T47D (cell line): ENCODE results near the gene PDXDC1.
A peak's percentile ranks its signal among the peaks of the same experiment; 100 is the strongest.
"Not testable (repeated sequence)": the region's sequence is repeated elsewhere in the genome, so short reads cannot be mapped to it uniquely, and the experiment has no call there.

Experiments used
- DNase-seq, 2 experiments: peaks; one replicate each; pipeline versions ENCODE4 v3.0.0 to v3.0.0-alpha.2; 2011 to 2012; ENCODE audit warnings: low read depth in 1 of 2, low spot score in 1 of 2
- JUND ChIP-seq: IDR thresholded peaks from 2 replicates; pipeline ENCODE4 v1.6.1; 2012; ENCODE audit warnings: low read depth
- in situ Hi-C: cut with HindIII; loops from 2 replicates; pipeline ENCODE4 v1.10.0; 2016; ENCODE audit warnings: low sequenced_read_pairs, low pct_unique_long_range_greater_than_20kb

The PDXDC1 gene

GRCh38 chr16:14958323-14958600 is 16.6 kb upstream of the PDXDC1 start:
- DNase-seq: no peak
- TF ChIP-seq JUND: no peak
- in situ Hi-C loops: no loop called here

GRCh38 chr16:14958970-14959369 is 15.9 kb upstream of the PDXDC1 start:
- no peak for DNase-seq
- in situ Hi-C loops: no loop called here
- TF ChIP-seq JUND: no peak

GRCh38 chr16:14961405-14962186 is 13.2 kb upstream of the PDXDC1 start:
- TF ChIP-seq JUND: no peak
- DNase-seq: no peak
- in situ Hi-C loops: no loop called here

GRCh38 chr16:14963281-14964173 is 11.3 kb upstream of the PDXDC1 start:
- in situ Hi-C loops: no loop called here
- no peak for TF ChIP-seq JUND
- DNase-seq: no peak

GRCh38 chr16:14965328-14965727 is 9.5 kb upstream of the PDXDC1 start:
- no peak for DNase-seq
- TF ChIP-seq JUND: no peak
- in situ Hi-C loops: no loop called here

GRCh38 chr16:14969795-14970194 is 5.0 kb upstream of the PDXDC1 start:
- in situ Hi-C loops, DNase-seq: not testable (repeated sequence)

- in situ Hi-C loops, DNase-seq: not testable (repeated sequence)
Observed at GRCh38 chr16:14971621-14972228, 3.1 kb upstream of the PDXDC1 start.

- in situ Hi-C loops, DNase-seq: not testable (repeated sequence)
Observed at GRCh38 chr16:14973785-14974322, 972 bp upstream of the PDXDC1 start.

- in situ Hi-C loops: not testable (repeated sequence)
Observed at GRCh38 chr16:14974331-14974655, 533 bp upstream of the PDXDC1 start.

GRCh38 chr16:14975418-14976194 is 780 bp downstream of the PDXDC1 start:
- DNase-seq: peak in 1 of 2 experiments; percentile 60

More at GRCh38 chr16:14974331-14974655, 533 bp upstream of the PDXDC1 start:
- DNase-seq: peak in 1 of 2 experiments; percentile 76

GRCh38 chr16:14976971-14977736 is 2.3 kb downstream of the PDXDC1 start:
- in situ Hi-C loops, DNase-seq: not testable (repeated sequence)

More at GRCh38 chr16:14975418-14976194, 780 bp downstream of the PDXDC1 start:
- in situ Hi-C loops: not testable (repeated sequence)

GRCh38 chr16:14978281-14978680 is 3.5 kb downstream of the PDXDC1 start:
- in situ Hi-C loops, DNase-seq: not testable (repeated sequence)

GRCh38 chr16:14978908-14979307 is 4.1 kb downstream of the PDXDC1 start:
- DNase-seq, in situ Hi-C loops: not testable (repeated sequence)

- DNase-seq, in situ Hi-C loops: not testable (repeated sequence)
Observed at GRCh38 chr16:14981234-14981633, 6.4 kb downstream of the PDXDC1 start.

- in situ Hi-C loops, DNase-seq: not testable (repeated sequence)
Observed at GRCh38 chr16:14982521-14982920, 7.7 kb downstream of the PDXDC1 start.

- in situ Hi-C loops, DNase-seq: not testable (repeated sequence)
Observed at GRCh38 chr16:14988092-14988491, 13.3 kb downstream of the PDXDC1 start.
